A172 (cell line): ENCODE results near the gene GRIK4. TPM values are rescaled to one million over a fixed set of nuclear protein-coding genes. Genes with fewer than 3 reads are reported as not detected.
"Not testable (repeated sequence)": the region's sequence is repeated elsewhere in the genome, so short reads cannot be mapped to it uniquely, and the experiment has no call there.

Experiments
- DNase-seq: peaks from one replicate; pipeline ENCODE4 v3.0.0-alpha.2; 2015; ENCODE audit warnings: low spot score
- total RNA-seq: library from RNA; depleted of rRNA; stranded (reverse); fragments of >200 nt; shearing (Covaris generic); gene quantifications from 2 replicates; pipeline ENCODE4 v1.2.3, GENCODE V29; 2014

GRIK4 gene
- total RNA-seq, 1 experiment from 2014 or later, result not detected

DNA sequence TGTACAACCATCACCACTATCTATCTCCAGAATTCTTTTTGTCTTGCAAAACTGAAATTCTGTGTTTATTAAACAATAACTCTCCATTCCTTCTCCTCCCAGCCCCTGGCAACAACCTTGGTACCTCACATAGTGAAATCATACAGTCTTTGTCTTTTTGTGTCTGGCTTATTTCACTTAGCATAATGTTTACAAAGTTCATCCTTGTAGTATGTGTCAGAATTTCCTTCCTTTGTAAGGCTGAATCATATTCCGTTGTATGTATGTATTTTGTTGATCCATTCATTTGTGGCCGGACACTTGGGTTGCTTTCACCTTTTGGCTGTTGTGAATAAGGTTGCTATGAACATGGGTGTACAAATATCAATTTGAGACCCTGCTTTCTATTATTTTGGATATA is 268.7 kb downstream of the GRIK4 start:
- no peak for DNase-seq

GRCh38 chr11:120781486-120782120 is 270.1 kb downstream of the GRIK4 start:
- no peak for DNase-seq

GRCh38 chr11:120784566-120785251 is 273.2 kb downstream of the GRIK4 start:
- no peak for DNase-seq

GRCh38 chr11:120785576-120785975 is 274.0 kb downstream of the GRIK4 start:
- no peak for DNase-seq

DNA sequence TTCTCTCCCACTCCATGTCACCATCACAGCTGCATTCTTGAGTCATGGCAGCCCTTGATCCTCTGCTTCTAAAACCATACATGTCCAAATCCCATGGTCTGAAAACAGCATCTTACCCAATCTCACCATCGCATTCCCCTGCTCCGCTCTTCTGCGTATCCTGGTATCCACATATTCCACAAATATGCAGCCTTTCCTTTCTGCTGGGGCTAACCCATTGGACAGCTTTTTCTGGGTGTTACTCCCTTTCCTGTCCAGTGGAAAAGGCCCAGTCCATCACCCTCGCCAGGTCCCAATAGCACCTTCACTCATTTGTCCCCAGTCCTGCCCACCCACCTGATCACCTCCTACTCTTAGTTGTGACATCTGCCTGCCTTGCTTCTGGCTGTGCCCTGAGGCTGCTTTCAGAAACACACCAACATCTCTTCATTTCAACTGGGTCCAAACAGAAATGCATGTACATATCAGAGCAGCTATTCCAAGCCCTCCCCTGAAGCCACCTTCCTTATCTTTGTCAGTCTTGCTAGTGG is 274.7 kb downstream of the GRIK4 start:
- DNase-seq, result no peak

GRCh38 chr11:120787224-120787623 is 275.7 kb downstream of the GRIK4 start:
- not testable (repeated sequence) for DNase-seq

DNA sequence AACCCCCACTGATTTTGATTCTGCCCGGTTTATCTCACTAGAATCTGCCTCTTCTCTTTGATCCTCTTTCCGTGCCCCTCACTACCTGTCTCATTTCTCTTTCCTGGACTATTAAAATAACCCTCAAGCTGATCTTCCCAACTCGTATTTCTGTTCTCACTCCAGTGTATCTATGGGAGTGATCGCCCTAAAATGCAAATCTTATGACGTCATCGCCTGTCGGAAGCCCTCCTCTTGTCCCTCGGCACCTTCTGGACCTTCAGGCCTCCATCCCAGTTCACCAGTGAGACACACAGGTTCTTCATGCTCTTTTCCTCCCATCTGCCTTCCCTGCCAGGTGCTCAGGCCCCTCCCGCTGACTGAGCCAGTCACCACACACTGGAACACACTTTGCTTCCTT is 277.8 kb downstream of the GRIK4 start:
- no peak for DNase-seq

DNA sequence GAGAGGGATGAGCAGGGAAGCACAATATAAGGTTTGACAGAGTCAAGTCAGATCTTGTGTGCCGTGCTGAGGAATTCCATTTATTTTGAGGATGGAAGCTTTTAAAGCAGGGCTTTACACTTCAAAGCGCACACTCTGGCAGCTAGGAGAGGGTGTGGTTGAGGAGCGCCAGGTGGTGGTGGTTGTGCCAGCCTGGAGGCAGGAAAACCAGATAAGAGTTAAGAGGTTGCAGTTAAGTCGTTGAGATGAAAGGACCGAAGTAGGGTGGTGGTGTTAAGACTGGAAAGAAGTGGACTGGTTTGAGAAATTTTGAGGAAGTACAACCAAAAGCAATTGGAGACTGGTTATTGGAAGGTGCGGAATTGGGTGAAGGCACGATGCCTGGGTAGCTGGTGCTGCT is 280.8 kb downstream of the GRIK4 start:
- DNase-seq, result no peak

DNA sequence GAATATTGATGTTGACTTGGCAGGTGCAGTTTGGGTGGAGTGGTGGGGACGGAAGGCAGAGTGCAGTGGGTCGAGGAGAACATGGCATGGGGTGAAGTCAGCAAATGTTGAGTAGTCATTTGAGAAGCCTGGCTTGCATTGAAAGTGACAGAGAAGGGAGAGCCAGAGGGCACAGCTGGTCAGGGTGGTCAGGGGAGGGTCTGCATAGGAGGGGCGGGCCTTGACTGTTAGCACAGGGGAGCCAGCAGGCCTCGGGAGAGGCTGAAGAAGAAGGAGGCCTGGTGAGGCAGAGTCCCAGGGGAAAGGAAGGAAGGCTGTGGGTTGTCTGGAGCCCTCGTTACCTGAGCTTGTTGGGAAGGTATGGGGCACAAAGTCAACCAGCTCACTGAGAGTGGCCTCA is 281.6 kb downstream of the GRIK4 start:
- DNase-seq, result no peak

- DNase-seq, result no peak
Observed at GRCh38 chr11:120793806-120794479, 282.4 kb downstream of the GRIK4 start.

- no peak for DNase-seq
Observed at GRCh38 chr11:120794748-120795147, 283.2 kb downstream of the GRIK4 start.

GRCh38 chr11:120795185-120795584 is 283.6 kb downstream of the GRIK4 start:
- no peak for DNase-seq

GRCh38 chr11:120797143-120797542 is 285.6 kb downstream of the GRIK4 start:
- no peak for DNase-seq

DNA sequence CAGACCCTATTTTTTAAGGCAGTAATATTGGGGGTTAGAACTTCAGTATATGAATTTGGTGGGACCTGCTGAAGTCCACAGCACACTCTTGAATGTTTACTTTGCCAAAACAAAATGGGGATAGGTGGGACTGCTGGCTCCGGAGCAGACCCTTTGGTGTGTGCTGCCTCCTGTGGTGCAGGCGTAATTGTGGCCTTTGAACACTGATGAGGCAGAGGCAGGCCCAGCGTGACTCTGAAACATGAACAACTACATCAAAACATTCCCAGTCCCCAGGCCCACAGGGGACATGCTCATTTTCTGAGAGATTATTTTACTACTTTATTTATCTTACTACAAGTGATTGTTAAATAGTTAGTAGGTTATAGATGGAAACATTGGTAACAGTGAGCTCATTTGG is 287.3 kb downstream of the GRIK4 start:
- DNase-seq, result no peak

DNA sequence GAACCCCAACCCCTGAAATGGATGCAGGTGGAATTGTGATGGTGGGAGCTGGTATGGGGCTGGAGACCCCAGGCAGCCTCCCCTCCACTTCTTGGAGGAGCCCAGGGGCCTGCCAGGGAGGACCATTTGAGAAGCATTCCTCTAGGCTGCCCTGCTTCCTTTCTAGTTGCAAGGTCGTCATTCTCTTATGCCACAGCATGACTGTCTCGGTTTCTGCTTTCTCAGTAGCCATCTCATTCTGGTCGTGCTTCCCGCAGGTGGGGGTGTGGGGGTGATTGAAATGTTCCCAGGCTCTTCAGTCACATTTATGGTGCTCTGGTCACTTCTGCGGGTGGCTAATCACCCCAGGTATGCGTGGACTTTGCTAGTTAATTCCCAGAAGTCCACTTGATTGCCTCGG is 288.7 kb downstream of the GRIK4 start:
- no peak for DNase-seq

DNA sequence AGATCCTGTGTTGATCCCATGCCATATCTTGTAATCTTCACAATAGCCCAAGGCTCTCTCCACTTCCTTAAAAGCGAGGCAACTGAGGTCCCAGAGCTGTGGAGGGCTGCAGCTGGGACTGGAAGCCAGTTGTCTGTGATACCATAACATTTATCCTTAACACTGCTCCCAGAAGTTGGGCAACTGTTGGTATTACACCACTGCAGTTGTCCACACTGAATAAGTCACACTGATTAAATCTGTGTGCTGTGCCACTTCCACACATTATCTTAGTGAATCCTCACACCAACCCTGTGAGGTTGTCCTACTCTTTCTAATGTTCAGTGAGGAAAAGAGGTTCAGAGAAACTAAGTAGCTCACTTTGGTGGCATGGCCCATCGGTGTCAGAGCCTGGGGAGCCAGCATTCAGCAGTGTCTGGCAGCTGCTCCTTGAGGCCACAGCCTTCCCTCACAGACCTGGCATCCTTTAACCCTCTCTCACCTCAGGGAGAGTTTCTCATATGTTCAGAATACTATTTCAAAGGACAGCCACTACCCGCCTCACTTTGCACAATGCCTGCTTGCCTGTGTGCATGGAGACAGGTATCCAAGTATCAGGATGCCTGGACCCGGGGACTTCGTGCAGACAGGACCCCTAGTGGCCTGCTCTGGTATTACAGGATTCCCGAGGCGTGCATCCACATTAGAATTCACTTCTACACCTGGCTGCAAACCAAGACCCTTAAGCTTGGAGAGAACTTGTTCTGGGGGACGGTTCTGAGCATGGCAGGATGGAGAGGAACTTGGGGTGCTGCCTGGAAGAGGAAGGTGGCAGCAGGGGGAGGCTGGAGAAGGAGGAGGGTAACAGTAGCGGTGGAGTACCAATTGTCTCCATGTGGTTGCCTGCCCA is 290.5 kb downstream of the GRIK4 start:
- peak; percentile 23 for DNase-seq

GRCh38 chr11:120805960-120806555 is 294.5 kb downstream of the GRIK4 start:
- no peak for DNase-seq

- DNase-seq, result peak; percentile 83
Observed at GRCh38 chr11:120807414-120808150, 296.0 kb downstream of the GRIK4 start.

- no peak for DNase-seq
Observed at GRCh38 chr11:120808616-120809050, 297.1 kb downstream of the GRIK4 start.

DNA sequence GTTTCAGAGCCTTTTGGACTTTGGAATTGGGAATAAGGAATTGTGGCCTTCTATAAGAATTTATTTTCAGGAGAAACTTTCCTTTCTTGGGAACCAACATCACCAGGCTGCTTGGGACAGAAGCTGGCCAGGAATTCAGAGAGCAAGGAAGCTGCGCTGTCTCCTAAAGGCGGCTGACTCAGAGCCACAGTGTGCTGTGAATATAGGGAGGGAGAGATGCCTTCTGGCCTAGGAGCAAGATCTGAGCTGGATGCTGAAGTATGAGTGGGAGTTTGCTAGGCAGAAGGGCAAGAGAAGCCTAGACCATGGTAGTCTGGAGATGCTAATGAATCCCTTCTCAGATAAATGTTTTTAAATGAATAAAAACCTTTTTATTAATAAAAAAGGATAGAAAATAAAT is 298.7 kb downstream of the GRIK4 start:
- no peak for DNase-seq

DNA sequence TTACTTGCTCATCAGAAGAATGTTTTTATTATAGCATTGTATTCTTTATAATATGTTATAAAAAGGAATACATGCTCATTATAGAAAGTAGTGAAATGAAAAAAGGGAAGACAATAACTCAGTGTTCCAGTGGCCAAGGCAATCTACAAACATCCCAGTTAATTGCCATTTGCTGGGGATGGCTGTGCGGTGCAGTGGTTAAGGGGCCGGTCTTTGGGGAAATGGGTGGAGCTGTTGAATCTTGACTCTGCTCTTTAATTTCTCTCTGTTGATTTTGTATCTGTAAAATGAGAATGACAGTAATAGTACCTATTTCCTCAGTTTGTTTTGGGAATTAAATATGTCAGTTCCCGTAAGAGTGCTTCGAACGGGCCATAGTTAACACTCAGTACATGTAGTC is 299.7 kb downstream of the GRIK4 start:
- DNase-seq, result no peak
